SK-N-SH treated with all-trans-retinoic acid at 6 μM for 48 hours (cell line): ENCODE results near the gene HSPG2.

Experiments
- BACH2 ChIP-seq: fragments of 250-450 bp; sonication (Bioruptor Pico); IDR thresholded peaks from 2 replicates; pipeline ENCODE4 v1.9.0; 2021; ENCODE audit warnings: mild to moderate bottlenecking, borderline replicate concordance
- CSDC2 ChIP-seq: fragments of 250-450 bp; sonication (Bioruptor Pico); IDR thresholded peaks from 2 replicates; pipeline ENCODE4 v1.5.0; 2020; ENCODE audit warnings: mild to moderate bottlenecking, moderate library complexity
- GLIS3 ChIP-seq: fragments of 250-450 bp; sonication (Bioruptor Pico); IDR thresholded peaks from 2 replicates; pipeline ENCODE4 v1.5.0; 2020; ENCODE audit warnings: mild to moderate bottlenecking, moderate library complexity
- OSR1 ChIP-seq: fragments of 250-450 bp; sonication (Bioruptor Pico); IDR thresholded peaks from 2 replicates; pipeline ENCODE4 v1.8.0; 2022; ENCODE audit warnings: moderate library complexity, mild to moderate bottlenecking, inconsistent platforms
- PATZ1 ChIP-seq: fragments of 250-450 bp; sonication (Bioruptor Pico); IDR thresholded peaks from 2 replicates; pipeline ENCODE4 v1.8.0; 2020; ENCODE audit warnings: mild to moderate bottlenecking, moderate library complexity, borderline replicate concordance
- PPARA ChIP-seq: fragments of 250-450 bp; sonication (Bioruptor Pico); IDR thresholded peaks from 2 replicates; pipeline ENCODE4 v1.5.0; 2020; ENCODE audit warnings: mild to moderate bottlenecking, borderline replicate concordance
- RARB ChIP-seq: fragments of 250-450 bp; sonication (Bioruptor Pico); IDR thresholded peaks from 2 replicates; pipeline ENCODE4 v1.8.0; 2021; ENCODE audit warnings: mild to moderate bottlenecking, moderate library complexity
- ZC3H10 ChIP-seq: fragments of 250-450 bp; sonication (Bioruptor Pico); IDR thresholded peaks from 2 replicates; pipeline ENCODE4 v1.5.1; 2021; ENCODE audit warnings: mild to moderate bottlenecking, moderate library complexity
- ZFP3 ChIP-seq: fragments of 250-450 bp; sonication (Bioruptor Pico); IDR thresholded peaks from 2 replicates; pipeline ENCODE4 v1.5.0; 2020; ENCODE audit warnings: mild to moderate bottlenecking, moderate library complexity
- ZFP30 ChIP-seq: fragments of 450-650 bp; formaldehyde crosslinking; IDR thresholded peaks from 2 replicates; pipeline ENCODE4 v1.5.0; 2022; ENCODE audit warnings: mild to moderate bottlenecking, moderate library complexity
- ZNF565 ChIP-seq: fragments of 450-650 bp; formaldehyde crosslinking; conservative IDR thresholded peaks from 2 replicates; pipeline ENCODE4 v1.5.0; 2020; ENCODE audit warnings: low read depth, mild to moderate bottlenecking, moderate library complexity
- ZNF70 ChIP-seq: fragments of 450-650 bp; formaldehyde crosslinking; IDR thresholded peaks from 2 replicates; pipeline ENCODE4 v1.5.0; 2020; ENCODE audit warnings: mild to moderate bottlenecking, moderate library complexity
- TF ChIP-seq, protein P1 (sequence below): fragments of 250-450 bp; sonication (Bioruptor Pico); IDR thresholded peaks from 2 replicates; pipeline ENCODE4 v1.5.0; 2020; ENCODE audit warnings: mild to moderate bottlenecking, moderate library complexity
- TF ChIP-seq, protein P2 (sequence below): fragments of 250-450 bp; sonication (Bioruptor Pico); IDR thresholded peaks from 2 replicates; pipeline ENCODE4 v1.5.1; 2021; ENCODE audit warnings: mild to moderate bottlenecking, moderate library complexity

GRCh38 chr1:21852282-21853130 is 84.6 kb downstream of the HSPG2 start:
- TF ChIP-seq PPARA (CRISPR knock-in tag) (no peak), OSR1 (CRISPR knock-in tag) (no peak), PATZ1 (no peak), RARB (CRISPR knock-in tag) (no peak), ZFP3 (CRISPR knock-in tag) (no peak), BACH2 (no peak), ZNF565 (CRISPR knock-in tag) (no peak), ZNF70 (no peak), CSDC2 (CRISPR knock-in tag) (no peak), GLIS3 (CRISPR knock-in tag) (no peak), ZFP30 (CRISPR knock-in tag) (no peak), ZC3H10 (CRISPR knock-in tag) (no peak)
- TF ChIP-seq, protein P1, sequence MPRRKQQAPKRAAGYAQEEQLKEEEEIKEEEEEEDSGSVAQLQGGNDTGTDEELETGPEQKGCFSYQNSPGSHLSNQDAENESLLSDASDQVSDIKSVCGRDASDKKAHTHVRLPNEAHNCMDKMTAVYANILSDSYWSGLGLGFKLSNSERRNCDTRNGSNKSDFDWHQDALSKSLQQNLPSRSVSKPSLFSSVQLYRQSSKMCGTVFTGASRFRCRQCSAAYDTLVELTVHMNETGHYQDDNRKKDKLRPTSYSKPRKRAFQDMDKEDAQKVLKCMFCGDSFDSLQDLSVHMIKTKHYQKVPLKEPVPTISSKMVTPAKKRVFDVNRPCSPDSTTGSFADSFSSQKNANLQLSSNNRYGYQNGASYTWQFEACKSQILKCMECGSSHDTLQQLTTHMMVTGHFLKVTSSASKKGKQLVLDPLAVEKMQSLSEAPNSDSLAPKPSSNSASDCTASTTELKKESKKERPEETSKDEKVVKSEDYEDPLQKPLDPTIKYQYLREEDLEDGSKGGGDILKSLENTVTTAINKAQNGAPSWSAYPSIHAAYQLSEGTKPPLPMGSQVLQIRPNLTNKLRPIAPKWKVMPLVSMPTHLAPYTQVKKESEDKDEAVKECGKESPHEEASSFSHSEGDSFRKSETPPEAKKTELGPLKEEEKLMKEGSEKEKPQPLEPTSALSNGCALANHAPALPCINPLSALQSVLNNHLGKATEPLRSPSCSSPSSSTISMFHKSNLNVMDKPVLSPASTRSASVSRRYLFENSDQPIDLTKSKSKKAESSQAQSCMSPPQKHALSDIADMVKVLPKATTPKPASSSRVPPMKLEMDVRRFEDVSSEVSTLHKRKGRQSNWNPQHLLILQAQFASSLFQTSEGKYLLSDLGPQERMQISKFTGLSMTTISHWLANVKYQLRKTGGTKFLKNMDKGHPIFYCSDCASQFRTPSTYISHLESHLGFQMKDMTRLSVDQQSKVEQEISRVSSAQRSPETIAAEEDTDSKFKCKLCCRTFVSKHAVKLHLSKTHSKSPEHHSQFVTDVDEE (CRISPR knock-in tag) = no peak
- TF ChIP-seq, protein P2, sequence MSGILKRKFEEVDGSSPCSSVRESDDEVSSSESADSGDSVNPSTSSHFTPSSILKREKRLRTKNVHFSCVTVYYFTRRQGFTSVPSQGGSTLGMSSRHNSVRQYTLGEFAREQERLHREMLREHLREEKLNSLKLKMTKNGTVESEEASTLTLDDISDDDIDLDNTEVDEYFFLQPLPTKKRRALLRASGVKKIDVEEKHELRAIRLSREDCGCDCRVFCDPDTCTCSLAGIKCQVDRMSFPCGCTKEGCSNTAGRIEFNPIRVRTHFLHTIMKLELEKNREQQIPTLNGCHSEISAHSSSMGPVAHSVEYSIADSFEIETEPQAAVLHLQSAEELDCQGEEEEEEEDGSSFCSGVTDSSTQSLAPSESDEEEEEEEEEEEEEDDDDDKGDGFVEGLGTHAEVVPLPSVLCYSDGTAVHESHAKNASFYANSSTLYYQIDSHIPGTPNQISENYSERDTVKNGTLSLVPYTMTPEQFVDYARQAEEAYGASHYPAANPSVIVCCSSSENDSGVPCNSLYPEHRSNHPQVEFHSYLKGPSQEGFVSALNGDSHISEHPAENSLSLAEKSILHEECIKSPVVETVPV (CRISPR knock-in tag) = no peak
